Left renal pelvis (tissue), 4 donors: Measurements from ENCODE around the gene TENT4A. TPM values are rescaled to one million over a fixed set of nuclear protein-coding genes. Genes with fewer than 3 reads are reported as not detected.
"Not testable (repeated sequence)": the region's sequence is repeated elsewhere in the genome, so short reads cannot be mapped to it uniquely, and the experiment has no call there.

Source experiments
- DNase-seq, 4 donors: peaks; one replicate each; pipeline ENCODE4 v3.0.0-alpha.2; 2013; ENCODE audit warnings: low read depth in 4 of 4, low spot score in 3 of 4
- polyA plus RNA-seq, 4 donors: library from polyadenylated mRNA; unstranded; fragments of 120-200 nt; gene quantifications; one replicate each; pipeline ENCODE4 v1.2.1, GENCODE V29; 2013; ENCODE audit not compliant: insufficient read length in 4 of 4

Gene TENT4A
- 10 to 100 TPM; 24.3 to 35.6 (median 25.8) TPM for polyA plus RNA-seq

DNA sequence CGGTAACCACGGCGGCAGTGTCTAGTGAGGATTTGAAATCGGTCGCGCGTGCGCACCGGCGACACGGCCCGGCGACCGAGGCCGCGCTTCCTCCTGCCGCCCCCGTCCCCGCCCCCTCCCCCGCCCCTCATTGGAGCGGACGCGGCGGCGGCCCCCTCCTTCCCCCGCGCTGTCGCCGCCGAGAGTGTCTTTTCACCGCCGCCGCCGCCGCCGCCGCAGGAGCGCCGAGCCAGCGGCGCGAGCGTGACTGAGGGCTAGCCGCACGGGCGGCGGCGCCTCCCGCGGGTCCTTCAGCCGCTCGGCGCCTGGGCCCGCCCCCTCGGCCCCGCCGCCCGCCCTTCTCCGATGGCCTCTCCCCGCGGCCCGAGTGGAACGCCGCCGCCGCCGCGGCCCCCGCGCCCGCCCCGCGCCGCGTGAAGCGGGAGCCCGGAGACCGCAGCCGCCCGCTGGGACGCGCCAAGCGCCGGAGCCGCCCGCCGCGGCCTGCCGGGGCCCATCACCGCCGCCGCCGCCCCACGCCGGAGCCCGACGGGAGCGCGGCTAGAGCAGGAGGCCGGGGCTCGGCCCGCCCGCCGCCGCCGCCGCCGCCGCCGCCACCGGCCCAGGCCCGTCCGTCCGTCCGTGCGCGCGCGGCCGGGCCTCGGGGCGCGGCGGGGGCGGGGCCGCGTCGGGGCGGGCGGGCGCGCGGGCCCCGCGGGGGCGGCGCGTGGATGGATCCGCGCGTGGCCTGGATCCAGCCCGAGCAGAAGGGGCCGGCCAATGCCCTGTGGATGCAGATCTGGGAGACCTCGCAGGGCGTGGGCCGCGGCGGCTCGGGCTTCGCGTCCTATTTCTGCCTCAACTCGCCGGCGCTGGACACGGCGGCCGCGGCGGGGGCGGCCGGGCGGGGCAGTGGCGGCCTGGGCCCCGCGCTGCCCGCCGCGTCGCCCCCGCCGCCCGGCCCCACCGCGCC lies at the start of gene TENT4A:
Gene TENT4A (plus strand): TSS at position 159 of the 952 bp plus-strand sequence. CDS start 552 bp downstream, at position 711.
- DNase-seq = no peak

DNA sequence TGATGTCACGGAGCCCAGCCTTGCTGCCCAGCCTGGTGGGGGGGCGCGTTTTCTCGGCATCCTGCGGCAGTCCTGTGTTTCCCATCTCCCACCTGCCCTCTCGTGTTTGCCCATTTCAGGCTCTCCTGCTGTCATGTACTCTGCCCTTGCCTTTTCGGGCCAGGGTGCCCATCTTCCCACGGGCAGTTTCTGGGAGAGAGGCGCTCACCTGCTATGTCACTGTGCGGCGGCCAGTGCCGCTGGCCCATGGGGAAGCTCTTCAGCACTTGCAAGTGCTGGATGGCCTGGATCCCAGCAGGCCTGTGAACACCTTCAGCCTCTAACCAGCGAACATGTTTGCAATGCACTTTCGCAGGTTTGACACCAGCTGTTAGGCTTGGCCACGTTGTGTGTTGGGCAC lies 46.5 kb upstream of the TENT4A start:
- no peak for DNase-seq

DNA sequence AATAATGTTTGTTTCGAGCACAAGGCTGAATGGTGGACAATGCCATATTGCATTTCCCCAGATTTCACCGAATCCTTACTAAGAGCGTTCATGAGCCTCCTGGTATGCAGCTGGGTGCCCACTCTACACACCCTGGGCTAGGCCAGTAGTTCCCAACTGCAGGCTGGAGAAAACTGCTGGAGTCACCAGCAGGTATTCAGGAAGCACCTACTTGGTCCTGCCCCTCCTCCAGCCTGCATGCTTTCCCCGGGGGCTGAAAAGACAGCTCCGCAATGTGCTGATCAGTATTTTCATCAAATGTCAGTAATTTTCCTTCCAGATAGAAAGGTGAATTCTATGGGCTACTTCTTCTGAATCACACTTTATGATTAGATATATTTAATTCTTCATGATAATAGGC lies 45.6 kb upstream of the TENT4A start:
- DNase-seq = no peak

DNA sequence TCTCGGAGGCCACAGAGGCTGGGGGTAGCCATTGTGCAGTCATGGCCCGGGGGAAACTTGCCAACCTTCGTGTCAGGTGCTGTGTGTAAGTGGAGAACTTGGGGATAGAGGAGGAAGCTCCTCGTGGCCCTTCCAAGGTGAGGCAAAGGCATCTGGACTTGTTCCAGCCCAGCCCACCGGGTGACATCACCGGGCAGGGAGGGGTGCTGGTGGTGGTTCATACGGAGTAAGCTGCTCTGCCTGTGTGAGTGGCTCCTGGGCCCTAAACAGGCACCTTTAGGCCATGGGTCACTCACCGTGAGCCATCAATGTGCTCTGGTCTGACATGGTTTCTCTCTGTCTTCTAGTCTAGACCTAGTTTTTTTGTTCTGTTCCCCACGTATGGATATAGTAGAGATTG lies 44.5 kb upstream of the TENT4A start:
- DNase-seq = not testable (repeated sequence)

DNA sequence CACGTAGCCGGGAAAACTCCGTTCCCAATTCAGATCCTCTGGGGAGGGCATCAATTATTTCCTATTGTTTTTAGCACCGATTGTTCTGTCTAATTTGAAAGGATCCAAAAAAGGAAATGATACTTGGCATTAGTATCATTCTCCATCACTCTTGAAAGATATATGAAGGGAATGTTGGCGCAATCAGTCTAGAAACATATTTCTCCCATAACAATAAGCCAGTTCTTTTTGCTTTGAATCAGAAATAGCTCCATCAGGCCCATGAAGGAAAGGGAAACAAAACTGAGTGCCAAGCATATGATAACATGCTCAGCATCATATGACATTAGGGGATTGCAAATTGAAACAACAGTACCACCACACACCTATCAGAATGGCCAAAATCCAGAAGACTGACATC lies 40.2 kb upstream of the TENT4A start:
- no peak for DNase-seq

DNA sequence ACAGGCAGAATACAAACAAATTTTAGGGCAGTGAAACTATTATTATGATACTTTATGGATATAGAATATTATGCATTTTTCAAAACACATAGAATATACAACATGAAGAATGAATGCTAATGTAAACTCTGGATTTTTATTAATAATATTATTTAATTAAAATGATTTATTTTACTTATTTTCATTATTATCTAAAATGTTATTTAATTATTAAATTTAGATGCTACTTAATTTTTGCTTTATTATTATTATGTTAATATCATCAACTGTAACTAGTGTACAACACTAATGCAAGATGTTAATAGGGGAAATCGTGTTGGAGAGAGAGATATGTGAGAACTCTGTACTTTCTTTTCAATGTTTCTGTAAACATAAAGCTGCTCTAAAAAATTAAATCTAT lies 39.3 kb upstream of the TENT4A start:
- DNase-seq = no peak

DNA sequence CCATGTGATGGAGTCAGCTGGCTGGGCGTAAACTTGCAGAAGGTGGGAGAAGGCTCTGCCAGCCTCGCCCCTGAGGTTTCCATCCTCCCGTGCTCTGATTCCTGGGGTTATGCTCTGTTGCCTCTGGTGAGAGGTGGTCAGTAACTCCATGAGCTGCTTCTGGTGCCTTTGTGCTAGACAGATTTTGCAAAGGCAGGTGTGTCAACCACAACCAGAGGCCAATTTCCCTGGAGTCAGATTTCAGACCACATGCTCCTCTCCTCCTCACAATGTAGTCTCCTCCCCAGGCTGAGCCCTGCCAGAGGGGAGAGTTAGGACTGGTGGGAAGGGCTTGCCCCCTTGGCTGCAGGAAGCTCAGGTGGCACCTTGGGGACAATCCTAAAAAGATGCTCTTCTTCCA lies 38.8 kb upstream of the TENT4A start:
- DNase-seq = no peak

DNA sequence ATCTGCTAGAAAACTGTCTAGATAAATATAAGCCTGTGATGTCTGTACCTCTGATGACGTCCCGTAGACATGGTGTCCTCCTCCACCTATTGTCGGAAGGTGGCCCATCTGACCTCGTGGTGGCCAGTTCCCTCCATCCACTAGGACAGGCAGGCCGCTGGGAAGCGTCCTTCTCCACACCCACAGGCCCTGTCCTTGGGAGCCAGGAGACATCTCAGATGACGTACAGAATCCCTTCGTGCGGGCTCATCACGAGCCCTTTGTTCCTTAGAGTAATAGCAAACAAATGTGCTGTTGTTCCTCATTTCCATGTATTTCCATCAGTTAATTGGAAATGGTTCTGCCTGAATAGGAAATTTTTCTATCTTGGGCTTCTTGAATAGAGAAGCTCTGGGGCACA lies 38.3 kb upstream of the TENT4A start:
- DNase-seq = no peak

DNA sequence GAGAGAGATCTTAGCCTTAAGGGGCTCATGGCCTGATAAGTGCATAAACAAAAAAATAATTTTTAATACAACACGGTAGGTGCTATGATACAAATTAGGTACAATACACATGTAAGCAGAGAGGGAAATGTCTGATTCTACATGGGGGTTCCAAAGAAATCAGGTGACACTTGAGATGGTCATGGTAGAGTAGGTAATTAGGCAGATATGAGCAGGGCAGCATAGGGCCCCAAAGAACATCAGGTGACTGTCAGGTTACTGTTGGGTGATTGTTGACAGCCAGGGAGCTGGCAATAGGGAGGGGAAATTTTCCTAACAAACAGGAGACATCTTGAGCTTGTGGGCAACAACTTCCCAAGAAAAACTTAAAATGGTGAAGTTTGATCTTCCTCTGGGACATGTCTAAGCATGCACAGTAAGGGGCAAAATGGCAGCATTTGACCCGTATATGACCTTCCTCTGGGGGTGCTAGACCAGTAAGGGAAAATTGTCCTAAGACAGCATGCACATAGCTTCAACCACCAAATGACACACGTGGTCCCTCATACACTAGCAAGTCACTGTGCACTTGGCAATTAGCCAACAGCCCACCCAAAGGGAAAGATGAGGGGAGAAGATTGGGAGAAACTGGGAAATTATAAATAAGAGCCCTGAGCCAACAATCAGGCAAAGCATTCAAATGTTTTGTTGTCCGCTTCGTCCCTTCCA lies 37.3 kb upstream of the TENT4A start:
- DNase-seq = no peak

DNA sequence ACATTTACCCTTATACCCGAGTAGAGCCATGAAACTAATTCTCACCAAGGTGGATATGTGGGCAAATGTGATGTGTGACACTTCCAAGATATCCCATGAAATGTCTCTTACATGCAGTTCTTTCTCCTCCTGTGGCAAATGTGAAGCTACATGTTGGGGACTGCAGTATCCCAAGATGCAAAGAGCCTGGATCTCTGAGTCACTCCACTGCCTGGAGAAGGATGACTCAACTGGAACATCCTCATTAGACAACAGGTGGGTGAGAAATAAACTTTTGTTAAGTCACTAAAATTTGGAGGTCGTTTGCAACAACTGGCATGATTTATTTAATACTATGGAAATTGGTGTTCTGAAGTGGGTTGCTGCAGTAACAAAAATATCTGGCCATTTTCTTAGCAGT lies 36.5 kb upstream of the TENT4A start:
- DNase-seq = no peak

DNA sequence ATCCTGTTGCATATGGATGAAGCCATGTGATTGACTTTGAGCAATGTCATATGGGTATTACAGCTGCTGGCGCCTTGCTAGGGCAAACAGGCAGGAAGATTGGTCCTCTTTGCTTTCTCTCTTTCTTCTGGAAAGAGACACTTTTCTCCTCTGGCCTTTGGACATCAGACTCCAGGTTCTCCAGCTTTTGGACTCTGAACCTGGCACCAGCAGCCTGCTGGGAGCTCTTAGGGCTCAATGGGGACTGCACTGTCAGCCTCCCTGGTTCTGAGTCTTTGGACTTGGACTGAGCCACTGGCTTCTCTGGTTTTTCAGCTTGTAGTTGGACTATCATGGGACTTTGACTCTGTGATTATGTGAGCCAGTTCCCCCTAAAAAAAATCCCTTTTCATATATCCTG lies 34.8 kb upstream of the TENT4A start:
- DNase-seq = no peak

DNA sequence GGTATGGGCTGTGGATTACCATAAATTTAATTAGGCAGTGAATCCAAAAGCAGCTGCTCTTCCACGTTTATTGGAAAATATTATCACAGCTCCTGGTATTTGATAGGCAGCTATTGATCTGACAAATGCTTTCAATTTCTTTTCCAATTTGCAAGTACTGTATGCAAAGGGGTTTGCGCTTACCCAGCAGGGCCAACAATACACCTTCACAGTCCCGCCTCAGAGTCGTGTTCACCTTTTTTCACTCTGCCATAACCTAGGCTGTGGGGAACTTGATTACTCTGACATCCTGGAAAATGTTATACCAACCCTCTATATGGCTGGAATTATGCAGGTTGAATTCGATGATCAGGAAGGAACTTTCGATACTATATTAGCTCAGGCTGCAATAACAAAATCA lies 32.3 kb upstream of the TENT4A start:
- DNase-seq = no peak

DNA sequence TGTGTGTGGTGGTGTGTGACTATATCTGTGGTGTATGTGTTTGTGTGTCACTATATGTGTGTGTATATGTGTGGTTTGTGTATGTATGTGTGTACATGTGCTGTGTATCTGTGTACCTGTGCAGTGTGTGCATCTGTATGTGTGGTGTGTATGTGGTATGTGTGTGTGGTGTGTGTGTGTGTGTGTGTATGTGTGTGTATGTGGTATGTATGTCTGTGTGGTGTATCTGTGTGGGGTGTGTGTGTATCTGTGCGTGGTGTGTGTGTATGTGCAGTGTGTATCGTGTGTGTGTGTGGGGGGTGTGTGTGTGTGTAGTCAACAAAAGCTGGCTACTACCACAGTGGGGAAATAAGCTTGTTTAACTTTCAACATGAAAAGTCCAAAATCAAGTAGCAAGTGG lies 31.6 kb upstream of the TENT4A start:
- DNase-seq = no peak

DNA sequence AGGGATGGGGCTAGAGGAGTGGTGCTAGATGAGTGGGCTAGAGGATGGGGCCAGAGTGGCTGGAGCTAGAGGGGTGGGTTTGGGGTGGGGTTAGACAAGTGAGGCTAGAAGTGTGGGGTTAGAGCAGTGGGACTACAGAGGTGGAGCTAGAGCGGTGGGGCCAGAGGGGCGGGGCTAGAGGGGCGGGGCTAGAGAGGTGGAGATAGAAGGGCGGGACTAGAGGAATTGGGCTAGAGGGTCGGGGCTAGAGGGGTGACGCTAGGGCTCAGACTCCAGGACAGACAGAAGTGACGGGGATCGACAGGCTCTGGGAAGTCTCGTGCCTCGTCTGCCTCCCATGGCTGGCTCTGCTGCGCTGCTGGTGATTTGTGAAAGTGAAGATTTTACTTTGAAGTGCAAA lies 31.0 kb upstream of the TENT4A start:
- DNase-seq = no peak

DNA sequence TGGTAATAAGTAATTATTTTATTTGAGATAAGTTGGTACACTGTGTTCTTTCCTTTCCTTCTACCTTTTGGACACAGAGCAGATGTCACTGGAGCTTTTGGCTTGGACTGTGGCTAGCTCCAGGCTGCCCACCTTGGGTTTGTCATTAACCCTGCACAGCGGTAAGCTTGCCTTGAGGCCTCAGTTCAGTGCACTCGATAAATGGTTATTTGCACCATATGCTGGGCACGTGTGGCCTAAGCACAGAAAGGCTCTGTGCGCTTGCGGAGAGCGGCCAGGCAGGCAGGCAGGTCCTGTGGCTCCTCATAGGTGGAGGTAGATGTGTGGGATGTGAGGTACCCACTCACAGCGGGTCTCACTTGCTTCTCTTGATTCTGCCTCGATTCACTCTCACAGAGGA lies 30.0 kb upstream of the TENT4A start:
- DNase-seq = no peak

DNA sequence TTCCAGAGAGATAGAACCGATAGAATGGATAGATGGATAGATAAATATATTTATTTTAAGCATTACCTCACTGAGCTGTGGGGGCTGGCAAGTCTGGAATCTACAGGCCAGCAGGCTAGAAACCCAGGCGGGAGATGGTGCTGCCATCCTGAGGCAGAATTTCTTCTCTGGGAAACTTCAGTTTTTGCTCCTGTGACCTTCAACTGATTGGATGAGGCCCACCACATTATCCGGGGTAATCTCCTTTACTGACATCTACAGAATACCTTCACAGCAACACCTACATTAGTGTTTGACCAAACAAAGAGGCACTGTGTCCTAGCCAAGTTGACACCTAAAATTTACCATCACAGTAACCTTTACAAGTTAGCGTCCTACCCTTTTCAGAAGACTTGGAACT lies 29.2 kb upstream of the TENT4A start:
- DNase-seq = no peak

DNA sequence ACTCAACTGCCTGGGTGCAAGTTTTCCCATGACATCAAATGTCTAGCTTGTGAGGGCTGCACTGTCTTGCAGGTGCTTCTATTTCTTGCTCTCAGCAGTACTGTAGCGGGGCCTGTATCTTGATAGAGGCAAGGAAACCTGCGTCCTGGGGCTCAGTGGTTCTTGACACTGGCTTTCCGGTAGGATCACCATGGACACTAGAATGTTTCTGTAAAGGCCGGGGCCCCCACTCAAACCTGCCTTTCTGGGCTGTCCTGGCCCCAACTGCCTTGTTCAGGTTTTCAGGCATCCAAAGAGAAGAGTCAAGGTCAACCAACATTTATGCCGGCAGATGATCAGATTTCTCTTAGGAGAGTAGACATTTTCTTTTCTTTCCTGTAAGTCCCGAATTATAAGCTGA lies 26.7 kb upstream of the TENT4A start:
- no peak for DNase-seq

DNA sequence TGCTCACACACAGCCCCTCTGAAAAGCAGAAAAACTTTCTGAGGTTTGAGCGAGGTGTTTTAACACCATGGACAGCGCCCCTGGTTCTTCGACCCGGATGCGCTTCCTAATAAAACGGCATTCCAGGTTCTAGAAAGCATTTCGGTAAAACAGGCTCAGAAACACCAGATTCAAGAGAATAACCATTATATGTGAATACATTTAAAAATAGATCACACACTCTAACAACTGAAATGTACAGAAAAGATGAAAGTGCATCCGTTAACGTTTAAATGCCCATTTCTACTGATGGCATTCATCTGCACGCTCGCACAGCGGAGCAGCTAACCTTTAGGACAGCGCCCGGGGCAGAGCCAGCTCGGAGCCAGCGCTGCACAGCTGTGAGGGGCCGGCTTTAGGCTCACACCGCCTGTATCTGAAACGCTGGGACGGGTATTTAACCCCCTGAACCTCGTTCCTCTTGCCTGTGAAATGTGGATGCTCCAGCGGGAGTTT lies 26.3 kb upstream of the TENT4A start:
- peak; percentile 39 to 66 (median 52) for DNase-seq

DNA sequence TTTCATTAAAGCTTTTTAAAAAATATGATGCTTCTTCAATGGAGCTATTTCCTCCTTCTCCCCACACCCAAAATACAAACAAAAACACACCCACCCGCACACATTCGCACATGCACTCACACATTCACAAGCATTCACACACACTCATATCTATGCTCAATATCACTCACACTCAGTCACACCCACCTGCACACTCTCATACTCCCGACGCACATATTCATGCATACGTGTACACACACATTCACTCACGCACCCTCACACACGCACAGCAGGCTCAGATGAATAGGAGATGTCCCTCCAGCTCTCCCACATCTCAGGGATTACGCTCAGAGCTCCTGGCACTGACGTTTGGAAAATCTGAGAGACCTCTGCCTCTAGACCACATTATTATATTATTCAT lies 25.7 kb upstream of the TENT4A start:
- no peak for DNase-seq

DNA sequence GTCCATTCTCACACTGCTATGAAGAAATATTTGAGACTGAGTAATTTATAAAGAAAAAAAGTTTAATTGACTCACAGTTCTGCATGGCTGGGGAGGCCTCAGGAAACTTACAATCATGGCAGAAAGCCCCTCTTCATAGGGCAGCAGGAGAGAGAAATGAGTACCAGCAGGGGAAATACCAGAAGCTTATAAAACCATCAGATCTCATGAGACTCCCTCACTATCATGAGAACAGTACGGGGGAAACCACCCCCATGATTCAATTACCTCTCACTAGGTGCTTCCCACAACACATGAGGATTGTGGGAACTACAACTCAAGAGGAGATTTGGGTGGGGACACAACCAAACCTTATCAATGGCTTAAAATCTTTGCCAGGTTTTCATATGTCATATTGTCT lies 20.3 kb upstream of the TENT4A start:
- no peak for DNase-seq

DNA sequence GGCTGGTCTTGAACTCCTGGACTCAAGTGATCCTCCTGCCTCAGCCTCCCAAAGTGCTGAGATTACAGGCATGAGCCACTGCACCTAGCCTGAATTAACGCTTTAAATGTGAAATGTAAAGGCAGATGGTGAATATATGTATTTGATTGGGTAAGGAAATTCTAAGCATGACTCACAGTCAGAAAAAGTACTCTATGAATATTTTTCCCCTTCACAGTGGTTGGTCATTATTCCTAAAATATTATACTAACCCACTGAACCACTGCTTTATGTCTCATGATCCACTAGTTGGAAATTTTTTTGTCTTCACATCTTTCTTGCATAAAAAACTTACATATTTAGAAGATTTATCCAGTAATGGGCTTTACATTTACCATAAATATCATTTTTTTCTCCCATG lies 14.5 kb upstream of the TENT4A start:
- DNase-seq = no peak

DNA sequence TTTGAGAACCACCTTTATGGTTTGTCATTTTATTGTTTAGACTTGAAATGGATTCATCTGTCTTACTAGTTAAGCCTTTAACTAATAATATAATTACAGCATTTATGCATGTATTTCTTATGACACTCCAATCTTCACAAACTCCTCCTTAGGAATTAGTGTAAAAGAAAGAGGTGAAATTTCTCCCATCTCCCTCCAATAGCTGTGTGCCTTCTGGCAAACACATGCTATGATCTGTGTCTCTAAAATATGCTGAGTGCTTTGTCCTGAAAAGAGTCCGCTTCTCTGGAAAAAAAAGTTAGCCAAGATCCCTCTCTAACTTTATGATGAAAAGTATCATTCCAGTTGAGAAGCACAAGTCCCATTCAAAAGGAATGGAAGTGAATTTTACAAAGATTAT lies 13.9 kb upstream of the TENT4A start:
- DNase-seq = no peak
